WI38 (cell line): Measurements from ENCODE around the gene CD2BP2.
"Not testable (repeated sequence)": the region's sequence is repeated elsewhere in the genome, so short reads cannot be mapped to it uniquely, and the experiment has no call there.

ENCODE experiments used
- H3K4me3 ChIP-seq: 2 replicates; pipeline ENCODE4 v1.5.1; 2011; ENCODE audit warnings: low read depth, mild to moderate bottlenecking, control low read depth, low read length
- CTCF ChIP-seq: IDR thresholded peaks from 2 replicates; pipeline ENCODE4 v1.5.1; 2012; ENCODE audit warnings: low read depth, mild to moderate bottlenecking, control low read depth, low read length

CD2BP2 gene

GRCh38 chr16:30355144-30355953 is at the start of gene CD2BP2:
Gene CD2BP2 (minus strand): TSS chr16:30355308. CDS start chr16:30354681, 627 bp downstream.
- H3K4me3 ChIP-seq = peak within 1 kb of the TSS; percentile 98
- no peak for TF ChIP-seq CTCF

GRCh38 chr16:30401768-30402425 is 46.8 kb upstream of the CD2BP2 start:
- no peak overlapping the region for H3K4me3 ChIP-seq
- TF ChIP-seq CTCF = no peak

GRCh38 chr16:30399435-30400186 is 44.5 kb upstream of the CD2BP2 start:
- no peak for TF ChIP-seq CTCF
- peak overlapping the region; percentile 67 for H3K4me3 ChIP-seq

- no peak overlapping the region for H3K4me3 ChIP-seq
- TF ChIP-seq CTCF = no peak
Observed at GRCh38 chr16:30398661-30399434, 43.7 kb upstream of the CD2BP2 start.

GRCh38 chr16:30397776-30398660 is 42.9 kb upstream of the CD2BP2 start:
- TF ChIP-seq CTCF = no peak
- H3K4me3 ChIP-seq = no peak overlapping the region

- no peak overlapping the region for H3K4me3 ChIP-seq
- no peak for TF ChIP-seq CTCF
Observed at GRCh38 chr16:30397056-30397455, 41.9 kb upstream of the CD2BP2 start.

- H3K4me3 ChIP-seq = not testable (repeated sequence)
Observed at GRCh38 chr16:30396627-30397026, 41.5 kb upstream of the CD2BP2 start.
